Smooth muscle cell (in vitro differentiated cells): ENCODE results near the gene CCDC186. TPM values are rescaled to one million over a fixed set of nuclear protein-coding genes. Genes with fewer than 3 reads are reported as not detected.
"Not testable (repeated sequence)": the region's sequence is repeated elsewhere in the genome, so short reads cannot be mapped to it uniquely, and the experiment has no call there.

Source experiments
- DNase-seq: peaks from one replicate; lab custom pipeline; 2025; ENCODE audit not compliant: unreplicated experiment; lab: John Stamatoyannopoulos, UW
- H2AFZ ChIP-seq: fragments of 200-600 bp; sonication (generic); 2 replicates; pipeline ENCODE4 v1.6.0; 2016; ENCODE audit warnings: antibody characterized with exemption, low read depth, mild to moderate bottlenecking
- H3F3A ChIP-seq: fragments of 200-600 bp; sonication (generic); 2 replicates; pipeline ENCODE4 v1.6.0; 2017; ENCODE audit warnings: antibody characterized with exemption, low read depth
- H3K27ac ChIP-seq: fragments of 200-600 bp; sonication (generic); 2 replicates; pipeline ENCODE4 v1.5.1; 2016; ENCODE audit warnings: low read depth, mild to moderate bottlenecking
- H3K27me3 ChIP-seq: fragments of 200-600 bp; sonication (generic); 2 replicates; pipeline ENCODE4 v1.6.1; 2016; ENCODE audit warnings: low read depth, mild to moderate bottlenecking
- H3K36me3 ChIP-seq: fragments of 200-600 bp; sonication (generic); 2 replicates; pipeline ENCODE4 v1.5.1; 2016; ENCODE audit warnings: low read depth
- H3K4me1 ChIP-seq: fragments of 200-600 bp; sonication (generic); 2 replicates; pipeline ENCODE4 v1.5.1; 2016; ENCODE audit warnings: low read depth
- H3K4me2 ChIP-seq: fragments of 200-600 bp; sonication (generic); 2 replicates; pipeline ENCODE4 v1.6.0; 2016; ENCODE audit warnings: mild to moderate bottlenecking
- H3K4me3 ChIP-seq: fragments of 200-600 bp; sonication (generic); 2 replicates; pipeline ENCODE4 v1.5.1; 2016; ENCODE audit warnings: mild to moderate bottlenecking
- H3K79me2 ChIP-seq: fragments of 200-600 bp; sonication (generic); 2 replicates; pipeline ENCODE4 v1.6.0; 2016; ENCODE audit warnings: low read depth, mild to moderate bottlenecking
- H3K9ac ChIP-seq: fragments of 200-600 bp; sonication (generic); 2 replicates; pipeline ENCODE4 v1.6.0; 2016; ENCODE audit warnings: low read depth
- H3K9me3 ChIP-seq: fragments of 200-600 bp; sonication (generic); replicated peaks from 2 replicates; pipeline ENCODE4 v1.5.1; 2016; ENCODE audit warnings: low read depth
- H4K20me1 ChIP-seq: fragments of 200-600 bp; sonication (generic); 2 replicates; pipeline ENCODE4 v1.6.0; 2016; ENCODE audit warnings: low read depth
- WGBS: methylation state at CpG from one replicate; pipeline ENCODE4 v1.1.7; 2016; ENCODE audit warnings: low lambda C conversion rate; 5-methylcytosine and 5-hydroxymethylcytosine counted together
- polyA plus RNA-seq: library from polyadenylated mRNA; unstranded; fragments of >200 nt; fragmentation: Nextera tagmentation; extraction: Ambion mirVana; gene quantifications from 2 replicates; pipeline ENCODE4 v1.2.1, GENCODE V29; 2016
- total RNA-seq: library from RNA; depleted of rRNA; stranded (reverse); fragments of >200 nt; gene quantifications from 2 replicates; pipeline ENCODE4 v1.2.3, GENCODE V29; 2014
- TF ChIP-seq, protein P1 (sequence below): fragments of 200-600 bp; sonication (generic); IDR thresholded peaks from 2 replicates; pipeline ENCODE4 v1.5.1; 2017; ENCODE audit warnings: borderline replicate concordance, mild to moderate bottlenecking, antibody characterized with exemption; ENCODE audit not compliant: insufficient read depth, poor library complexity, severe bottlenecking

Gene CCDC186
- total and polyA plus RNA-seq, 2 experiments from 2014 or later: 14.6 to 27.9 TPM

DNA sequence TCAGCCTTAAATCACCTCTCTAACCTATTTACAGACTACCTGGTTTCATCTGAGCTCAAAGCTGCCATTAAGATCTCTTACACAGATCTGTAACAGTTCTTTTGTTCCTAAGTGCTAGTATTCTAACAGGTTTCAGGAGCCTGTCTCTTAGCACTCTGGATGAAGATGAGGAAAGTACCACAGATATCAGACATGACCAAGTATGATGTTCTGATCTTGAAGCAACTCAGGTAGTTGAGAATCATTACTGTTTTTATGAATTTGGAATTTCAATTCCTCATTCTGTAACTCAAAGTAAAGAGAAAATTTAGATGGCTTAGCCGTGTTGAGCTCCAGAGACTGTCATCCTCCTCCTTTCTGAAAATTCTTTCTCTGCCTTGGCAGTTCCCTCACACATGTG, 30.8 kb downstream of the CCDC186 start:
- Histone ChIP-seq H3K4me2 (no peak overlapping the region), H3K27me3 (no peaks in the 10 kb centered on the region), H3K4me3 (no peak overlapping the region), H3K9ac (no peak overlapping the region), H4K20me1 (peaks cover 27% of the 10 kb centered on the region), H3K36me3 (peaks cover 26% of the 10 kb centered on the region), H3K79me2 (no peaks in the 10 kb centered on the region), H3F3A (no peaks in the 10 kb centered on the region), H3K4me1 (no peaks in the 10 kb centered on the region), H3K27ac (no peak overlapping the region), H3K9me3 (no peaks in the 10 kb centered on the region), H2AFZ (no peak overlapping the region)
- TF ChIP-seq, protein P1, sequence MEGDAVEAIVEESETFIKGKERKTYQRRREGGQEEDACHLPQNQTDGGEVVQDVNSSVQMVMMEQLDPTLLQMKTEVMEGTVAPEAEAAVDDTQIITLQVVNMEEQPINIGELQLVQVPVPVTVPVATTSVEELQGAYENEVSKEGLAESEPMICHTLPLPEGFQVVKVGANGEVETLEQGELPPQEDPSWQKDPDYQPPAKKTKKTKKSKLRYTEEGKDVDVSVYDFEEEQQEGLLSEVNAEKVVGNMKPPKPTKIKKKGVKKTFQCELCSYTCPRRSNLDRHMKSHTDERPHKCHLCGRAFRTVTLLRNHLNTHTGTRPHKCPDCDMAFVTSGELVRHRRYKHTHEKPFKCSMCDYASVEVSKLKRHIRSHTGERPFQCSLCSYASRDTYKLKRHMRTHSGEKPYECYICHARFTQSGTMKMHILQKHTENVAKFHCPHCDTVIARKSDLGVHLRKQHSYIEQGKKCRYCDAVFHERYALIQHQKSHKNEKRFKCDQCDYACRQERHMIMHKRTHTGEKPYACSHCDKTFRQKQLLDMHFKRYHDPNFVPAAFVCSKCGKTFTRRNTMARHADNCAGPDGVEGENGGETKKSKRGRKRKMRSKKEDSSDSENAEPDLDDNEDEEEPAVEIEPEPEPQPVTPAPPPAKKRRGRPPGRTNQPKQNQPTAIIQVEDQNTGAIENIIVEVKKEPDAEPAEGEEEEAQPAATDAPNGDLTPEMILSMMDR: no peak
- WGBS: 100% methylated on average over 1 of the region's 1 CpG
- DNase-seq: no peak

DNA sequence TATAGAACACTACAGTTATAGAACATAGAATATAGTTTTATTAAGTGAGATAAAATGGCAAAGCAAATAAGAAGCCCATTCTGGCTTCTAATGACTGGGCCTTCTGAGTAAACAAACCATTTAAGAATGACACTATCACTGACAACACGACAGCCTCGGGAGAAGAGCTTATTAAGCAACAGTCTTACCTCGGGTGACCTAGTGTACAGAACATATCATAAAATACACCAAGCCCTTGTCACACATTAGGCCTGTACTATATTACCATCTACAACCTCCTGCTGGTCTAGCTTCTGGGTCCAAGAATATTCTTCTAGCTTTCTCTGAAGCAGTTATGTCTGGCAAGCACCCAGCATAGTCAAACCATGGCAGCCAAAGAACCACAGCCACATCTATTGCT, 32.0 kb downstream of the CCDC186 start:
- Histone ChIP-seq H3K36me3 (peaks cover 15% of the 10 kb centered on the region), H3K27ac (no peak overlapping the region), H3K4me1 (no peaks in the 10 kb centered on the region), H3K9me3 (no peaks in the 10 kb centered on the region), H3K4me3 (no peak overlapping the region), H3F3A (no peaks in the 10 kb centered on the region), H3K79me2 (no peaks in the 10 kb centered on the region), H3K27me3 (no peaks in the 10 kb centered on the region), H3K9ac (no peak overlapping the region), H3K4me2 (no peak overlapping the region), H2AFZ (no peak overlapping the region), H4K20me1 (peaks cover 17% of the 10 kb centered on the region)
- TF ChIP-seq, protein P1: no peak
- no peak for DNase-seq
- WGBS: 88% methylated on average over 3 of the region's 3 CpGs

DNA sequence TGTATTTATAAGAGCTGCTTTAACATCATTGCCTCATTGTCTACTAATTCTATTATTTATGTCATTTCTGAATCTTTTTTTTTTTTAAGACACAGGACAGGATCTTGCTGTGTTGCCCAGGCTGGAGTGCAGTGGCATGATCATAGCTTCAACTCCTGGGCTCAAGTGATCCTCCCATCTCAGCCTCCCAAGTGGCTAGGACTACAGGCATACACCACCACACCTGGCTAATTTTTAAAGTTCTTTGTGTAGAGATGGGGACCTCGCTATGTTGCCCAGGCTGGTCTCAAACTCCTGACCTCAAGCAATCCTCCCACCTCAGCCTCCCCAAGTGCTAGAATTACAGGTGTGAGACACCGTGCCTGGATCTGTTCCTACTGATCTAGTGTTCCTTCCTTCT, 33.2 kb downstream of the CCDC186 start:
- not testable (repeated sequence) for H3K4me2 ChIP-seq, H3K4me3 ChIP-seq, H2AFZ ChIP-seq, H4K20me1 ChIP-seq, H3K9ac ChIP-seq, H3F3A ChIP-seq, H3K27me3 ChIP-seq, H3K9me3 ChIP-seq, H3K27ac ChIP-seq, DNase-seq, H3K4me1 ChIP-seq, H3K79me2 ChIP-seq
- 100% methylated on average over 2 of the region's 2 CpGs for WGBS
- peaks cover 25% of the 10 kb centered on the region for H3K36me3 ChIP-seq

DNA sequence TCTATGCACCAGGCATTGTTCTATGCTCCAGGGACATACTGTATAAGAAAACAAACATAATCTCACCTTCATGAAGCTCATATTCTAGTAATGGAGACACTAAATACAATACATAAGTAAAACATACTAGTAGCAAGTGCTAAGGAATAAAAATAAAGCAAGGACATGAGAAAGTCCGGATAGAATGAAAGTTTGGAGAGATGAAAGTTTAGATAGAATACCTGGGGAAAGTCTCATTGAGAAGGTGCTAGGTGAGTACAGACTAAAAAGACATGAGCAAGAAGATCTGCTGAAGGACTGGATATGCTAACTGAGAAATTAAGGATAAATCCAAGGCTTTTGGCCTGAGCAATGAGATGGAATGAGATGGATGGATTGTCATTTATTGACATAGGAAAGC, 34.0 kb downstream of the CCDC186 start:
- H3K9ac ChIP-seq: no peak overlapping the region
- peaks cover 27% of the 10 kb centered on the region for H3K36me3 ChIP-seq
- no peaks in the 10 kb centered on the region for H3K79me2 ChIP-seq
- H2AFZ ChIP-seq: no peak overlapping the region
- no peak for DNase-seq
- peaks cover 3% of the 10 kb centered on the region for H4K20me1 ChIP-seq
- no peaks in the 10 kb centered on the region for H3K27me3 ChIP-seq
- 95% methylated on average over 1 of the region's 1 CpG for WGBS
- H3F3A ChIP-seq: no peaks in the 10 kb centered on the region
- H3K4me3 ChIP-seq: no peak overlapping the region
- TF ChIP-seq, protein P1: no peak
- H3K4me1 ChIP-seq: no peaks in the 10 kb centered on the region
- no peaks in the 10 kb centered on the region for H3K9me3 ChIP-seq
- no peak overlapping the region for H3K4me2 ChIP-seq
- no peak overlapping the region for H3K27ac ChIP-seq
